NOMO-1 treated with dmso at 0.1 percent for 144 hours (cell line): ENCODE data around the gene ENDOD1.
"Not testable (repeated sequence)": the region's sequence is repeated elsewhere in the genome, so short reads cannot be mapped to it uniquely, and the experiment has no call there.

Experiments
- DNase-seq: peaks from one replicate; lab custom pipeline; 2025; ENCODE audit not compliant: unreplicated experiment; lab: John Stamatoyannopoulos, UW

Gene ENDOD1, protein sequence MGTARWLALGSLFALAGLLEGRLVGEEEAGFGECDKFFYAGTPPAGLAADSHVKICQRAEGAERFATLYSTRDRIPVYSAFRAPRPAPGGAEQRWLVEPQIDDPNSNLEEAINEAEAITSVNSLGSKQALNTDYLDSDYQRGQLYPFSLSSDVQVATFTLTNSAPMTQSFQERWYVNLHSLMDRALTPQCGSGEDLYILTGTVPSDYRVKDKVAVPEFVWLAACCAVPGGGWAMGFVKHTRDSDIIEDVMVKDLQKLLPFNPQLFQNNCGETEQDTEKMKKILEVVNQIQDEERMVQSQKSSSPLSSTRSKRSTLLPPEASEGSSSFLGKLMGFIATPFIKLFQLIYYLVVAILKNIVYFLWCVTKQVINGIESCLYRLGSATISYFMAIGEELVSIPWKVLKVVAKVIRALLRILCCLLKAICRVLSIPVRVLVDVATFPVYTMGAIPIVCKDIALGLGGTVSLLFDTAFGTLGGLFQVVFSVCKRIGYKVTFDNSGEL

DNA sequence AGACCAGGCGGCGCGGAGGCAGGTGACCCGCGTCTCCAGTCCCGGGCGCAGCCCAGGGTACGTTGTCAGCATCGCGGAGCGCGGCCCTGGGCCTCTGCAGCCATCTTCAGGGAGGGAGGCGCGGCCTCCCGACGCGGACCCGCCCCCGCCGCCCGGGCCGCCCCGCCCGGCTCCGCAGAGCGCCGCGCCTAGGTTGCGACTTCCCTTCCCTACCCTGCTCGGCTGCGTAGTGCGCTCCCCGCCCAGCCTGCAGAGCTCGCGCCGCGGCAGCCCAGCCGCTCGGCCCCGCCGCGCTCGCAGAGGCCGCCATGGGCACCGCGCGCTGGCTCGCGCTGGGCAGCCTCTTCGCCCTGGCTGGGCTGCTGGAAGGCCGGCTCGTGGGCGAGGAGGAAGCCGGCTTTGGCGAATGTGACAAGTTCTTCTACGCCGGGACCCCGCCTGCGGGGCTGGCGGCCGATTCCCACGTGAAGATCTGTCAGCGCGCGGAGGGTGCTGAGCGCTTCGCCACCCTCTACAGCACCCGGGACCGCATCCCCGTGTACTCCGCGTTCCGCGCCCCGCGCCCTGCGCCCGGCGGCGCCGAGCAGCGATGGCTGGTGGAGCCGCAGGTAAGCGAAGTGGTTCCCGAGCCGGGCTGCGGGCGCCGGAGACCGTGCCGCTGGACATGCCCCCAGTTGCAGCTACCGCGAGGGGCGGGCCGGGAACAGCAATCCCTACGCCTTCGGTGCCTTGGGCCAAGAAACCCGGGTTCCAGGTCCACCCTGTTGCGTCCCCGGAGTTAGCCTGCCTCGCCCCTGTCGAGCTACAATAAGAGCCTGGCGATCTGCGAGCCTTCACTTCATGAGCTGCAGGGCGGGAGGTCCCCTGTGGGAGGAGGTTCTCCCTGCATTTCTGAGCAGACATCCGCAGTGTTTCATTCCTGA lies at the start of gene ENDOD1:
Gene ENDOD1, plus strand, starts transcription at position 227 of the 923 bp plus-strand sequence. Its CDS starts 82 bp downstream, at position 309.
- peak; percentile 56 for DNase-seq

GRCh38 chr11:95042239-95042638 lies 47.4 kb upstream of the ENDOD1 start:
- DNase-seq, result no peak

DNA sequence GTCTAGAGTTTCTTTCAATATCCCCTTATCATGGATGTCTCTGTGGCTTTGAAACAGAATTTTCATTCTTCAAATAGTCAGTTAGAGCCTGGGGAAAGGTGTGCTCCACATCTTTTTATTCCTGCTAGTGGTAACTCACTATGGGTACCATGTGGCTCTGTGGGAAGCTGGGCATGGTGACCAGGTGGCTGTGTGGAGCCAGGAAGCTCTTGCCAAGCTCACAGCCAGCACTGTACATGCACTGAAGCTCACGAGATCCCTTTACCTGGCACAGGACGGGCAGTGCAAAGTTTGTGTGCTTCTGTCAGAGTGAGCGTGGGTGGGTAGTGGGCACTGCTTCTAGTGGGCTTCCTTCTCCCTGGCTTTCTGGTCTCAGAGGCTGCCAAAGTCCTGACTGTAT lies 46.7 kb upstream of the ENDOD1 start:
- no peak for DNase-seq

DNA sequence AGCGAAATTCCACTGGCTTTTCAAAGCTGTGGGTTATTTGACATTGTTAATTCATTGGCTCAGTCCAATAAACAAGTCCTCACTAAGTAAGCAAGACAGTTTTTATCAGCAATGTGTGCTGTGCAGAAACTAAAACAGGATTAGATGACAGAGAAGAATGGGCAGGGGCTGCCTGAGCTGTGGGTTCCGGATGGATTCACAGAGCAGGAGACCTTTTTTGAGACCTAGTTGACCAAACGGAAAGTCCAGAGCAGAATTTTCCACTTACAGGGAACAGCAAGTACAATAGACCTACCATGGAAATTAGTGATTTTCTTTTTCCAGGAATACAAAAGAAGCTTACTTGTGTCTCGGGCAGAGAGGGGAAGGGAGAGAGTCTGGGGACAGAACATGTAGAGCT lies 45.6 kb upstream of the ENDOD1 start:
- DNase-seq, result no peak

DNA sequence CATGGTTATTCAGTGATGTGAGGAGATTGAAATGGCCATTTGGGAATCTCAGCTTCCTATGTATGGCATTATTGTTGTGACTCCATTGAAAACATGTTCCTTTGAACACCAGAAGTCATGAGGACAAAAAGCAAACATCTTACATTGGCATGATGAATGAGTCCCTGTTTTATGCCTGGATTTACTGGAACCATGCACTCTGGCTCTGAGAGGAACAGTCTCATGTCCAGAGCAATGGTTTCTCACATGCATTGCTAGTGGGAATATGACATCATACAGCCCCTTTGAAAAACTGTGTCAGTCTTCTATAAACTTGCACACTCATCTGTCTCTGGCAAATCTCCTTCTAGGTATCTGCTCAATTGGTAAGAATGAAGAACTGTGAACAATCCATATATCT lies 43.8 kb upstream of the ENDOD1 start:
- DNase-seq, result no peak

DNA sequence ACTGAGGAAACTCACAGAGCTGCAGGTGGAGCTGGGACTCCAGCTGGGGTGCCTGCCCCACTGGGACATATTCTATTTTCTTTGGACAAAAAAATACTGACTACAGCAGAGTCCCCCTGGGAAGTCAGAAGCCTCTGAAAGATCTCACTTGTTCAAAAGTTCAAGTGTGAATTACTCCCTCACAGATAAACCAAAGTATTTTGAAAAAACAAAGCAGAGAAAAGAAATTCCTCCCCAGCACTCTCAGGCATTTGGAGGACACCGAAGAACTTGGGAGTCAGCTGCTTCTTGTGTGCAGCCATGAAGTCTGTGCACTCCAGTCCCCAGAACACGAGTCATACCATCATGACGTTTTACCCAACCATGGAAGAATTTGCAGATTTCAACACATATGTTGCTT lies 40.5 kb upstream of the ENDOD1 start, which contains the start of gene KDM4F:
Gene KDM4F, plus strand, starts transcription at position 301 of the 400 bp plus-strand sequence.
- DNase-seq, result not testable (repeated sequence)

- no peak for DNase-seq
Observed at GRCh38 chr11:95050595-95051202, 38.9 kb upstream of the ENDOD1 start.

- no peak for DNase-seq
Observed at GRCh38 chr11:95054356-95054755, 35.3 kb upstream of the ENDOD1 start.

- no peak for DNase-seq
Observed at GRCh38 chr11:95055283-95055897, 34.3 kb upstream of the ENDOD1 start.

- no peak for DNase-seq
Observed at GRCh38 chr11:95057959-95058358, 31.7 kb upstream of the ENDOD1 start.

DNA sequence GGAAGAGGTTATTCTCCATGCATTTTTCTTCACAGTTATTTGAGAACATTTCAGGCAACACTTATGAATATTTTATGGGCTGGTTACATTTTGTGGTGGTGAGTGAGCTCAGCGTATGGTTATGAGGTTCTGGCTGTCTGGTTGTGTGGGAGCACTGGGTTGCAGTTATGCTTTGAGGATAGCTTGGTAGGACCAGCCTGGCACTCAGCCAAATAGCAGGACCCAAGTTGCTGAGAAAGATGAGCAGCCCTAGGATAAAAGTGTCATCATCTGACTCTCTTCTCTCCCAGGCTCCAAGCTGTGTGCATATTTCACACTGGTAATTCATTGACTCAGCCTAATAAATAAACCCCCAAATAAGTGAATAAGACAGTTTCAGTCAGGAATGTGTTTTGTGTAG lies 31.0 kb upstream of the ENDOD1 start:
- no peak for DNase-seq

- no peak for DNase-seq
Observed at GRCh38 chr11:95059046-95059445, 30.6 kb upstream of the ENDOD1 start.

DNA sequence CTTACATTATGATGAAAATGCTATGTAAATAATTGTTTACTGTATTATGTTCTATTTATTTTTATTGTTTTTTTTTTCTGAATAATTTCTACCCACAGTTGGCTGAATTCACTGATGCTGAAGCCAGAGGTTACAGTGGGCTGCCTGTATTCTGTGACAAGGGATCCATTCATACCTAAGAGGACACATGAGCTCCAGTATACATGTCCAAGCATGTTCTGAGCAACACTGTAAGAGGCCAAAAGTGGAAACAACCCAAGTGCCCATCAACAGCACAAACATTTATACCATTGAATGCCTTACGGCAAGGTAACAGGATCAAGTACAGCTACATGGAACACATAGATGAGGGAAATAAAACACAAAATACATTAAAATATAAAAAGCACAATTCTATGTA lies 24.3 kb upstream of the ENDOD1 start:
- DNase-seq, result no peak

DNA sequence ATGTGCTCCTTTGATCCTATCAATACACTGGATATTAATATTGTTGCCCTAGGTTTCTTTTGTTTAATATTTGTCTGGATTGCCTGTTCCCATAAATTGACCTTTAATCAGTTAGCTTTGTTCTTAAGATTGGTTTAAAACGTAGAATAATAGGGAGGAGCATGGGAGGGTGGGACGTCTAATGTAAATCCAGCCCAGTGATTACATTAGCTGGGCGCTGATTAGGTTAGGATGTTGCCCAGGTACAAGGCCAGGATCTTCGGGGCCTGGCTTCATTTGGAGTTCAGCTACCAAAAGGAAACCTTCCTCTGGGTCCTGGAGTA lies 23.0 kb upstream of the ENDOD1 start, which contains the start of gene SRSF8:
Gene SRSF8, plus strand, starts transcription at position 204 of the 323 bp plus-strand sequence. CDS start 308 bp downstream, outside the sequence.
- DNase-seq, result peak; percentile 57

DNA sequence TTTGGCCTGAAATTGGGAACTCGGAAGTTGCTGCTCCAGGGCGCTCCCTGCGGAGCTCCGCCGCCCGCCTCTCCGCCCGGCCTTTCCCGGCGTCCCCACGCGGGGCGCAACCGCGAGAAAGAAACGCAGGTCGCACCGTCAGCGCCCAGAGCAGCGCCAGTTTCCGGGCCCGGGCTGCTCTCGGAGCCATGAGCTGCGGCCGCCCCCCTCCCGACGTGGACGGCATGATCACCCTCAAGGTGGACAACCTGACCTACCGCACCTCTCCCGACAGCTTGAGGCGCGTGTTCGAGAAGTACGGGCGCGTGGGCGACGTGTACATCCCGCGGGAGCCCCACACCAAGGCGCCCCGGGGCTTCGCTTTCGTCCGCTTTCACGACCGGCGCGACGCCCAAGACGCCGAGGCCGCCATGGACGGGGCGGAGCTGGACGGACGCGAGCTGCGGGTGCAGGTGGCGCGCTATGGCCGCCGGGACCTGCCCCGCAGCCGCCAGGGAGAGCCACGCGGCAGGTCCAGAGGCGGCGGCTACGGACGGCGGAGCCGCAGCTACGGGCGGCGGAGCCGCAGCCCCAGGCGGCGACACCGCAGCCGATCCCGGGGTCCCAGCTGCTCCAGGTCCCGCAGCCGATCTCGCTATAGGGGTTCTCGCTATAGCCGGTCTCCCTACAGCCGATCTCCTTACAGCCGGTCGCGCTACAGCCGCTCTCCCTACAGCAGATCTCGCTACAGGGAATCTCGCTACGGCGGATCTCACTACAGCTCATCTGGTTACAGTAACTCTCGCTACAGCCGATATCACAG lies 22.4 kb upstream of the ENDOD1 start:
- peak; percentile 65 for DNase-seq

DNA sequence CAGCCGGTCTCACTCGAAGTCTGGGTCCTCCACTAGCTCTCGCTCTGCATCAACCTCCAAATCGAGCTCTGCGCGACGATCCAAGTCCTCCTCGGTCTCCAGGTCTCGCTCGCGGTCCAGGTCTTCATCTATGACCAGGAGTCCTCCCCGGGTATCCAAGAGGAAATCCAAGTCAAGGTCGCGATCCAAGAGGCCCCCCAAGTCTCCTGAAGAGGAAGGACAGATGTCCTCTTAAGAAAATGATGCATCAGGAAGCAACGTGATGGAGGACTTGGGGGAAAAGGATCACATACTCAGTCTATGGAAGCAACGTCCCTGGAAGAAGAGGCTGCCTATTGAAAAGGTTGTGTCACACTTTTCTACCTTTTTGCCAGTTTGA lies 21.8 kb upstream of the ENDOD1 start:
- DNase-seq, result peak; percentile 3

DNA sequence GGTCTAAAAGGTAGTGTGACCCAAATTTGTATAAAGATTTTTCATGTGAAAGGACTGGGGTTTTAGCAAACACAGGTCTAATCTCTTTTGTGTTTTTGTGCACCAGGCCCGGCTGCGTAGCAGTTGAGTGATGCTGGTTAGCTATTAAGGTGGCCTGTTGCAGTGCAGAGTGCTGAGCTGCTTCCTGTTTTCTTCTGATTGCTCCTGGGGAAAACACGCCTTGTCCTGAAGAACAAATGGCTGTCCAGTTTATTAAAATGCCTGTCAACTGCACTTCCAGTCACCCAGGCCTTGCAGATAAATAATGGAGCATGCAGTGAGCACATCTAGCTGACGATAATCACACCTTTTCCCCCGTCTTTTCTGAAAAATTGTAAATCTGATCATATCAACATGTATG lies 21.1 kb upstream of the ENDOD1 start:
- peak; percentile 82 for DNase-seq

DNA sequence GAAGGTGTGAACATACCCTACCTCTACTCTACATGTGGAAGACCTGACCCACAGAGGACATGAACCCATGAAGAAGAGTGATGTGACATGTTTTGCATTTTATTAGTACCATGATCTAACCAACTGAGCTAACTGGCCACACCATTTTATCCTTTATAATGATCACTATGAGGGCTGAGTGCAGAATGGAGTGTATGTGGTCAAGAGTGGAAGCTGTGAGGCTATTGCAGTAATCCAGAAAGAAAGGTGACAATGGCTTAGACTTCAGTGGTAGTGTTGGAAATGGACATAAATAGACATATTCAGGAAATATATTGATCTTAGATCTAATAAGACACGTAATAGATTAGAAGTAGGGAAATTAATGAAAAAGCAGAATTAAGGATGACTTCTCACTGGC lies 19.2 kb upstream of the ENDOD1 start:
- no peak for DNase-seq

GRCh38 chr11:95072948-95073347 lies 16.7 kb upstream of the ENDOD1 start:
- no peak for DNase-seq
